Endometrium (tissue), 2 donors: ENCODE measurements around the gene SPATA33.
"Not testable (repeated sequence)": the region's sequence is repeated elsewhere in the genome, so short reads cannot be mapped to it uniquely, and the experiment has no call there.

Experiments used
- FAIRE-seq: peaks from 2 replicates; lab custom pipeline; 2012; peaks lifted over from hg19 to GRCh38; lab: Jason Lieb, UNC
- donor health status: control.
- donor health status: control.

Gene SPATA33

DNA sequence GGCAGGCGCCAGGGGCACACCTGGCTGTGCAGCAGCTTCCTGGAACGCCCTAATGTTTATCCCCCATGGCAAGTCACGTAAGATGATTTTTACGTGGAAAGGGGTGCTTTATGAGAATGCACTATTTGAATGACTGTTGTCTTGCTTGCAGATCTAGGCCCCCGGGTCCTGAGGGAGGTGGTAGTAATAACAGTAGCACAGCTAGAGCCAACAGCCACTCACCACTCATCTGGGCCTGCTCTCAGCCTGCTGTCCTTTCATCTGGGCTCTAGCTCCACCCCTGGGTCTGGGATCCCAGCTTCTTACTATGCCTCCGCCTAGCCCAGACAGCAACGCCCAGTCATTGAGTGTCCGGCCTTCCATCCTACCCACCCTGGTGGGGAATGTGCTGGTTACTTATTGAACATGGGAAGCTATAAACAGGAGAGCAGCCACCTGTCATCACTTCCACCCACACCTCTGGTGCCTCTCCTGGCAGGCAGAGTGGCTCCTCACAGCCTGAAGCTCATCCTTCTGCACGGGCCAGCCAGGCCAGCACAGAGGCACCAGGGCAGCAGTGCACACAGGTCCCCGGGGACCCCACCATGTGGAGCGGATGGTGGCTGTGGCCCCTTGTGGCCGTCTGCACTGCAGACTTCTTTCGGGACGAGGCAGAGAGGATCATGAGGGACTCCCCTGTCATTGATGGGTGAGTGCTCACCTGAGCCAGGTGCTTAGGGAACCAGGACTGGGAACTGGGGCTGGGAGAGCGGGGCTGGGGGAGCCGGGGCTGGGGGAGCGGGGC, 27.6 kb upstream of the SPATA33 start:
- FAIRE-seq, result no peak

- no peak for FAIRE-seq
These were observed 24.5 kb upstream of the SPATA33 start for GRCh38 chr16:89633064-89633631.

DNA sequence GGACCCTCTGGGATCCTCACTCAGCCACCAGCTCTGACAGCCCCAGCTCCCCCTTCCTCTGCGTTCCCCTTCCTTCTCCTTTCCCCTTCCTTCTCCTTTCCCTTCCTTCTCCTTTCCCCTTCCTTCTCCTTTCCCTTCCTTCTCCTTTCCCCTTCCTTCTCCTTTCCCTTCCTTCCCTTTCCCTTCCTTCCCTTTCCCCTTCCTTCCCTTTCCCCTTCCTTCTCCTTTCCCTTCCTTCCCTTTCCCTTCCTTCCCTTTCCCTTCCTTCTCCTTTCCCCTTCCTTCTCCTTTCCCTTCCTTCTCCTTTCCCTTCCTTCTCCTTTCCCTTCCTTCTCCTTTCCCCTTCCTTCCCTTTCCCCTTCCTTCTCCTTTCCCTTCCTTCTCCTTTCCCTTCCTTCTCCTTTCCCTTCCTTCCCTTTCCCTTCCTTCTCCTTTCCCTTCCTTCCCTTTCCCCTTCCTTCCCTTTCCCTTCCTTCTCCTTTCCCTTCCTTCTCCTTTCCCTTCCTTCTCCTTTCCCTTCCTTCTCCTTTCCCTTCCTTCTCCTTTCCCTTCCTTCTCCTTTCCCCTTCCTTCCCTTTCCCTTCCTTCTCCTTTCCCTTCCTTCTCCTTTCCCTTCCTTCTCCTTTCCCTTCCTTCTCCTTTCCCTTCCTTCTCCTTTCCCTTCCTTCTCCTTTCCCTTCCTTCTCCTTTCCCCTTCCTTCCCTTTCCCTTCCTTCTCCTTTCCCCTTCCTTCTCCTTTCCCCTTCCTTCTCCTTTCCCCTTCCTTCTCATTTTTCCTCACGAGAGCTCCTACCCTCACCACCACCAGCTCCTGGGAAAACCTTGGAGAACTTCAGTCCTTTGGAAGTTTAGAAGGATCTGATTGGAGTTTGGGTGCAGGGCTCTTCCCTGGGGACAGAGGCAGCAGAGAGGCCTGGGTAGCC, 22.9 kb upstream of the SPATA33 start:
- not testable (repeated sequence) for FAIRE-seq

DNA sequence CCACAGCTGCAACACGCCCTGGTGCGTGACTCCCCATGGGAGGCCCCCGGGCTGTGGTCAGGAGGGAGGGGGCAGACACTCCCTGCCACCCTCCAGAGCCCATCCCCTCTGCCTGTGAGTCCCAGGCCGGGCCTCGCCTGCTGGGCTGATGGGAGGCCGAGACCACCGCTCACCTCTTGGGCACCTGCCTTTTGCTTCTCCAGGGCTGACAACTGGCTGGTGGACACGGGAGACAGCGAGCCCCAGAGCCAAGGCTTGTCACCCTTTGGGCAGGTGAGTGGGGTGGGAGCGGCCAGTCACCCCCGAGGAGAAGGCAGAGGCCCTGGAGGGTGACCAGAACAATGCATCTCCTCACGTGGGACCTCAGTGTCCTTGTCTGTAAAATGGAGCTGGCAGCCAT, 21.0 kb upstream of the SPATA33 start:
- no peak for FAIRE-seq

DNA sequence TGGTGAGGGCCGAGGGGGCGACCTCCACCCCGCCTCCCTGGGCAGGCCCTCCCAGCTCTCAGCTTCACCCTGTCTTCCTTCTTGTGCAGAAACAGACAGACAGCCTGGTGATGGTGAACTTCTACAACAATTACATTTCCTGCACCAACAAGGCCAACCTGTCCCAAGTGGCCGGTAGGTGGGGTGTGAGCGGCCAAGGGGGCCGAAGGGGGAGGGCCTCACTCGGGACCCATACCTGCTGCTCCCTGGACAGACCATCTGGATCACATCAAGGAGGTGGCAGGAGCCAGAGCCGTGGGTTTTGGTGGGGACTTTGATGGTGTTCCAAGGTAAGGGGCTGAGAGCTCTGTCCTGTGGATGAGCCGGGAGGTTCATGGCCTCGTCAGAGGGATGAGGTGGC, 20.3 kb upstream of the SPATA33 start:
- FAIRE-seq, result no peak

DNA sequence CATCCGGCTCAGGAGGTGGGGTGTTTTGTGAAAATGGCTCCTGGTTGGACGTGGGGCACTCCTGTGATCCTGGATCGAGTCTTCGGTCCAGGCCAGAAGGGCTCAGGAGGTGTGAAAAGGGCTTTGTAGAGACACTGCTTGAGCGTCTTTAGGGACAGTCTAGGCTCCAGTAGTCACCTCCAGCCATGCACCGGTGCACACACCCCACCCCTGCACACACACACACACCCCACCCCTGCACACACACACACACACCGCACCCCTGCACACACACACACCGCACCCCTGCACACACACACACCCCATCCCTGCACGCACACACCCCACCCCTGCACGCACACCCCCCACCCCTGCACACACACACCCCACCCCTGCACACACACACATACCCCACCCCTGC, 19.2 kb upstream of the SPATA33 start:
- FAIRE-seq, result no peak

- FAIRE-seq, result no peak
These were observed 18.3 kb upstream of the SPATA33 start for GRCh38 chr16:89639385-89639784.

- FAIRE-seq, result no peak
These were observed 16.0 kb upstream of the SPATA33 start for GRCh38 chr16:89641458-89642119.

DNA sequence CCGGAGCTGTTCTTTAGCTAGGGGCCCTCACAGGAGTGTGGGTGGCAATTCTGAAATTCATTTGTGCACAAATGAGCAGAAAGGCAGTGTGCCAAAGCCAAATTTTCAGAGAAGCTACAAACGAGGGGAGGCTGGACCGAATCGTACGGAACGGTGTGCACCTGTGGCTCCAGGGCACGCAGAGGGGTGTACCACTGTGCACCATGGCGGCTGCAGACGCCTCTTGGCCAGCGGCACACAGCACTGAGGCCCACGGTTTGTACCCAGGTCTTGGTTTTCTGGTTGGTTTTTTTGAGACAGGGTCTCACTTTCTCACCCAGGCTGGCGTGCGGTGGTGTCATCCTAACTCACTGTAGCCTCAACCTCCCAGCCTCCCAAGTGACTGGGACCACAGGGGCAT, 15.1 kb upstream of the SPATA33 start:
- FAIRE-seq, result no peak

DNA sequence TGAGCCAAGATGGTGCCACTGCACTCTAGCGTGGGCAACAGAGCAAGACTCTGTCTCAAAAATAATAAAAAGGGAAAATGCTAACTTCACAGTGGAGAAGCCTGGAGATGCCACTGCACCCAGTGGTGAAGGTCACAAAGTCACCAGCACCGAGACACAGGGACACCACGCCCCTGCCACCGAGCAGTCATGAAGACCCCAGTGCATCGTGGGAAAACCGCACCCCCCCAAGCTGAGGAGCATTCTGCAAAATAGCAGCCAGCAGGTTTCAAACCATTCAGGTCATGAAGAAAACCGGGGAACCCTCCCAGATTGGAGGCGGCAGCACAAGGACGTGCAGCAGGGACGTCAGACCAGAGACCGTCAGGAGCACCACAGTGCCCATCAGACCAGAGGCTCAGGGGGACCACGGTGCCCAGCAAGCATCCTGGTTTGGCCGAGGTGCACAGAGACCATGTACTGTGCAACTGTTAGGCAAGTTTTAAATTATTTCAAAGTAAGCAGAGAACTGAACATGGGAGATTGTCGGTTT, 13.8 kb upstream of the SPATA33 start:
- no peak for FAIRE-seq

- no peak for FAIRE-seq
These were observed 12.5 kb upstream of the SPATA33 start for GRCh38 chr16:89645122-89645521.

GRCh38 chr16:89646270-89646669, 11.4 kb upstream of the SPATA33 start:
- FAIRE-seq, result no peak

DNA sequence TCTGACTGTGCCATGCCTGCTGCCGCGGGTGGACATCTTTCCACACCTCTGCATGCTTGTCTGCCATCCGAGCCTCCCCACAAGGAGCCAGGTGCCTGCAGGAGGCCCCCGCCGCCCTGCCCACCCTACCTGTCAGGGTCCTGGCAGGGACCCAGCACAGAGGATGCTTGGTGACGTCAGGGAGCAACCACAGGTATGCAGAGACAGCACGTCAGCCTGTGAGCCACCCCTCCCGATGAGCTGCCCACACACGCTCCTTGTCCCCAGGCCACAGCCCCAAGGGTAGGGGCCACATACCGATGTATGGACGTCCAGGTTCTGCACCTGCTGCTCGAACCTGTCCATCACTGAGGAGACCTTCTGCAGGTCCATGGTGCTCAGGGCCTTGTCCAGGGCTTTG, 10.7 kb upstream of the SPATA33 start:
- FAIRE-seq, result no peak

- no peak for FAIRE-seq
These were observed 6.1 kb upstream of the SPATA33 start for GRCh38 chr16:89651584-89651983.

DNA sequence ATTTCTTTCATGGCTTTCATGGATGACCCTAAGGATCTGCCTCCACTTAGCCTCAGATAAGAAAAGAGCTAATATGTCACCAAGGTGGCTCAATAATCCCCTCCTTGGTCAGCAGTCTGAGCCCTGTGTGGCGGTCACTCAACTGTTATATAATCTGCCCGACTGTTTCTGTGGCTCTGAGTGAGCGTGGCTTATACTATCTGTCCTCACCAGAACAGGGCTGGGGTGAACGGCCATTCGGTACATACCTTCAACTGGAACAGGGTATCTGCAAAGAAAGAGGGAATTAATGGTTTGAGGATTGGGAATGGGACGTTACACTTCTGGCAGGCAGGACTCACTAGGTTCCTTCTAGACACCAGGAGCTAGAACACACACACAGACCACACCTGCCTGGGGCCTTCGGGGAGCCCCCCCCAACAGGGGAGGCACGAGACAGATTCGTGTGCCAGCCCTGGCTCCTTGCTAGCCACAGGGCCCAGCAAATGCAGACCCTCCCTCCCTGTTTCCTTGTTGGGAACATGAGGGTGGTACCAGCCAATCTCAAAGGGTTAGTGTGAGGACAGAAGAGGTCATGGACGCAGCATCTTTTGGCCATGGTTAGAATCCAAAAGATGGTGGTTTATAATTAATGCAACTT, 3.9 kb upstream of the SPATA33 start:
- FAIRE-seq, result no peak

GRCh38 chr16:89655062-89655643, 2.5 kb upstream of the SPATA33 start:
- FAIRE-seq, result no peak

GRCh38 chr16:89656435-89657121, 1.1 kb upstream of the SPATA33 start:
- no peak for FAIRE-seq

DNA sequence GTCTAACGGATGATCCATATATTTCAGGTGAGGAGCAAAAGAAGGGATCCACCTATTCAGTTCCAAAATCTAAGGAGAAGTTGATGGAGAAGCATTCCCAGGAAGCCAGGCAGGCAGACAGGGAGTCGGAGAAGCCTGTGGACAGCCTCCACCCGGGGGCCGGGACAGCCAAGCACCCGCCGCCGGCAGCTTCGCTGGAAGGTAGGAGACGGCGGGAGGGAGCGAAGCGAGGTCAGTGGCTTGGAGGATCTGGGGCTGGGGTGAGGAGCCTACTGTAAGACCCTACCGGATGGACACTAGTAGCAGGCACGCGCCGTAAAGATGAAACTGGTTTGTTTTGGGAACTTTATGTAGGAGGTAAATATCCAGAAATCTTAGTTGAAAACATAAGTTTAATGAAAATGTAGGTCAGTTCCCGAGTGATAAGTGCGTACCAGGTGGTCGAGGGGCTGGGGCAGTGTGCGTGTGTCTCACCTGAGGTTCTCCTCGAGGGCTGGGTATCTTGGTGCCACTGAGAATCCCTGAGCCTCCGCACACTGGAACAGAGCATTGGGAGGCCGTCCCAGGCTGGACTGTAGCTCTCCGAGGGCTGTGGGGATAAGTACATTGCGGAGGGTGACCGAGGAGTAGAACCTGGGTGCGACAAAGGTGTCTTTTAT, 714 bp downstream of the SPATA33 start:
- FAIRE-seq, result no peak

- no peak for FAIRE-seq
These were observed 2.5 kb downstream of the SPATA33 start for GRCh38 chr16:89660146-89660545.

DNA sequence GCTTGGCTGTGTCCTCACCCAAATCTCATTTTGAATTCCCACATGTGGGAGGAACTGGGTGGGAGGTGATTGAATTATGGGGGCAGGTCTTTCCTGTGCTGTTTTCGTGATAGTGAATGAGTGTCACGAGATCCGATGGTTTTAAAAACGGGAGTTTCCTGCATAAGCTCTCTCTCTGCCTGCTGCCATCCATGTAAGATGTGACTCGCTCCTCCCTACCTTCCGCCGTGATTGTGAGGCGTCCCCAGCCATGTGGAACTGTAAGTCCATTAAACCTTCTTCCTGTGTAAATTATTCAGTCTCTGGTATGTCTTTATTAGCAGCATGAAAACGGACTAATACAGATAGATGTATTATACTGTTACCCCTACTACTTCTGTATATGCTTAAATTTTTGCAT, 3.6 kb downstream of the SPATA33 start:
- FAIRE-seq, result no peak
